Gastroesophageal sphincter (tissue), 4 donors: Measurements from ENCODE around the gene NID2. TPM values are rescaled to one million over a fixed set of nuclear protein-coding genes. Genes with fewer than 3 reads are reported as not detected.
A peak's percentile ranks its signal among the peaks of the same experiment; 100 is the strongest.

Experiments used
- ATAC-seq: fragments of 150-250 bp; one replicate; pipeline ENCODE4 v1.9.1; 2016; ENCODE audit warnings: mild to moderate bottlenecking, moderate library complexity
- H3K27ac ChIP-seq, 4 donors: fragments of 200-600 bp; sonication (generic) in 3 of 4; 1 replicate in 3 of 4; 2 replicates in 1 of 4; pipeline ENCODE4 v1.5.1; 2016 to 2019
- H3K27me3 ChIP-seq: fragments of 200-600 bp; sonication (generic); one replicate; pipeline ENCODE4 v1.5.1; 2019
- H3K36me3 ChIP-seq, 2 donors: fragments of 200-600 bp; sonication (generic); one replicate each; pipeline ENCODE4 v1.5.1; 2019; ENCODE audit warnings: control low read depth in 1 of 2
- H3K4me1 ChIP-seq, 3 donors: fragments of 200-600 bp; sonication (generic); 1 replicate in 2 of 3; 2 replicates in 1 of 3; pipeline ENCODE4 v1.5.1; 2016 to 2019; ENCODE audit warnings: control low read depth in 2 of 3
- H3K4me3 ChIP-seq, 2 donors: fragments of 200-600 bp; sonication (generic); one replicate each; pipeline ENCODE4 v1.5.1; 2019; ENCODE audit warnings: mild to moderate bottlenecking in 1 of 2, moderate library complexity in 1 of 2
- H3K9me3 ChIP-seq, 3 donors: fragments of 200-600 bp; sonication (generic); one replicate each; pipeline ENCODE4 v1.5.1; 2017 to 2019; ENCODE audit warnings: control low read depth in 2 of 3
- EP300 ChIP-seq: sonication (generic); formaldehyde crosslinking; IDR thresholded peaks from one replicate; pipeline ENCODE4 v1.6.1; 2017; ENCODE audit warnings: antibody characterized with exemption, mild to moderate bottlenecking
- POLR2A ChIP-seq, 2 donors: fragments of 450-650 bp; IDR thresholded peaks; one replicate each; pipeline ENCODE4 v1.6.1; 2017; ENCODE audit warnings: antibody characterized with exemption in 2 of 2, mild to moderate bottlenecking in 2 of 2, moderate library complexity in 1 of 2
- POLR2AphosphoS5 ChIP-seq: sonication (generic); formaldehyde crosslinking; IDR thresholded peaks from one replicate; pipeline ENCODE4 v1.6.1; 2017; ENCODE audit warnings: antibody characterized with exemption
- WGBS, 2 donors: methylation state at CpG; one replicate each; pipeline ENCODE4 v1.1.5; 2018; ENCODE audit warnings: low coverage in 1 of 2; 5-methylcytosine and 5-hydroxymethylcytosine counted together
- total RNA-seq, 4 donors: library from RNA; depleted of rRNA; stranded (reverse); fragments of >200 nt; gene quantifications; one replicate each; pipeline ENCODE4 v1.1.0, GENCODE V29; 2016
- TF ChIP-seq, protein P1 (sequence below), 4 experiments: fragments of 200-600 bp in 2 of 4; fragments of 450-650 bp in 2 of 4; sonication (generic) in 1 of 4; IDR thresholded peaks; one replicate each; pipeline ENCODE4 v1.5.1; 2017 to 2019; ENCODE audit warnings: antibody characterized with exemption in 4 of 4, mild to moderate bottlenecking in 2 of 4, moderate library complexity in 2 of 4

Gene NID2
- total RNA-seq, 4 donors from 2014 or later: 35.0 to 71.9 (median 63.3) TPM

DNA sequence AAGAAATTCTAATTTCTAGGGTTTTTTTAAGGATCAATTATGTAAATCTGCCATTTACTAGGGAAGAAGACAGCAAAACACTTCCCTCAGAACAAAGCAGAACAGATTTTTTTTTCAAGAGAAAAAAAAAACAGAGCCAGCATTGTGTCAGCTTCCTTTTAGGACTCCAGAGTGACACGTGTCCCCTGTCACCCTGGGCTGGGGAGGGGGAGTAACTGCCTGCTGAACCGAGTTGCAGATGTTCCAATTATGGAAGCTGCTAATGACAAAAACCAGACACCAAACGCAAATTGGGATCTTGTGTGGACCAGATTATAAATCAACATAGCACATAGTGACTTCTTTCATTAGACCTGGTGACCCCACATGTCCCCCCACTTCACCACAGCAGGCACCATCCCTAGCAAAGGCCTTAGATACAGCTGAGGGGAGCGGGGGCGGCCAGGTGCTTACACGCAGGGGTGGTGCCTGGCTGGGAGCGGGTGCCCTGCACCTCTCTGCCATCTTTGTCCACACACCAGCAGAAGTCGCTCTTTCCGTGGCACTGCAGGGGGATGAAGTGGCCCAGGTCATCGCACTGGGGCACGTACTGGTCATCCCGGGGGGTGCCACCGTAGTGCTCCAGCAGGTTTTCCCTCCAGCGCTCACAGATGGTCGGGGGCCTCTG lies 54.1 kb downstream of the NID2 start:
- H3K4me3 ChIP-seq: no peak overlapping the region
- TF ChIP-seq, protein P1, sequence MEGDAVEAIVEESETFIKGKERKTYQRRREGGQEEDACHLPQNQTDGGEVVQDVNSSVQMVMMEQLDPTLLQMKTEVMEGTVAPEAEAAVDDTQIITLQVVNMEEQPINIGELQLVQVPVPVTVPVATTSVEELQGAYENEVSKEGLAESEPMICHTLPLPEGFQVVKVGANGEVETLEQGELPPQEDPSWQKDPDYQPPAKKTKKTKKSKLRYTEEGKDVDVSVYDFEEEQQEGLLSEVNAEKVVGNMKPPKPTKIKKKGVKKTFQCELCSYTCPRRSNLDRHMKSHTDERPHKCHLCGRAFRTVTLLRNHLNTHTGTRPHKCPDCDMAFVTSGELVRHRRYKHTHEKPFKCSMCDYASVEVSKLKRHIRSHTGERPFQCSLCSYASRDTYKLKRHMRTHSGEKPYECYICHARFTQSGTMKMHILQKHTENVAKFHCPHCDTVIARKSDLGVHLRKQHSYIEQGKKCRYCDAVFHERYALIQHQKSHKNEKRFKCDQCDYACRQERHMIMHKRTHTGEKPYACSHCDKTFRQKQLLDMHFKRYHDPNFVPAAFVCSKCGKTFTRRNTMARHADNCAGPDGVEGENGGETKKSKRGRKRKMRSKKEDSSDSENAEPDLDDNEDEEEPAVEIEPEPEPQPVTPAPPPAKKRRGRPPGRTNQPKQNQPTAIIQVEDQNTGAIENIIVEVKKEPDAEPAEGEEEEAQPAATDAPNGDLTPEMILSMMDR (IDR thresholded peaks at IDR 0.05): no peak
- TF ChIP-seq POLR2A (IDR thresholded peaks at IDR 0.05) (no peak), POLR2AphosphoS5 (no peak), EP300 (no peak)
- H3K9me3 ChIP-seq: no peaks in the 10 kb centered on the region
- WGBS, 2 donors: 0 to 17% methylated on average over 1 of the region's 15 CpGs
- peaks cover 0 to 86% of the 10 kb centered on the region in 2 donors for H3K36me3 ChIP-seq
- no peaks in the 10 kb centered on the region for H3K27me3 ChIP-seq
- H3K4me1 ChIP-seq: peaks cover 0 to 49% (median 7%) of the 10 kb centered on the region in 3 donors
- peak overlapping the region in 1 of 4 donors; percentile 4 for H3K27ac ChIP-seq
- no peak for ATAC-seq

DNA sequence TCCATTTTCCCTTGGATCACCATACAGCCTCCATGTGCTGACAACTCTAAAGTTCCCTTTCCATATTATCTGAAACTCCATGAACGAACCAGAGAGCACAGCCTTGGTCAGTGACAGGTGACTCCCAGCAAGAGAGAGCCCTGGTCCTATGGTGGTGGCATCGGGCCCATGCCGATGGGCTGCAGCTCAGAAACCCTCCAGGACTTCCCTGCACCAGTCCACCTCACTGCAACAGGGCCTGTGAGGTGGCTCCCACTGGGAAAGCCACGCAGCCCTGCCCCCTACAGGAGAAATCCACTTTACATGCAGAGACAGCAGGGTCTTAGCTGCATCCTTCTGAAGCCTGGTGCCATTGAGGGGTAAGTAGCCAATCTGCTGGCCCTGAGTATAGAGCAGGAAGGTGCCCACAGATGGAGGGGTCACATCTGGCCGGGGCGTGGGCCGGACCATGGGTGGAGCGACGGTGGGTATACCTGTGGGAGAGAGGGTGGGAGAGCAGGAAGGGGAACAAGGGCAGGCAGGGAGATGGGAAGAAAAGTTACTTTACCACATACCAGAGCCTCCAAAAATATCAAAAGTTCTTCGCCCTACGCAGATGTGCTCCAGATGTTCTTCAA lies 54.8 kb downstream of the NID2 start:
- 74 to 82% methylated on average over 6 to 7 of the region's 11 CpGs for WGBS, 2 donors
- peaks cover 0 to 49% (median 7%) of the 10 kb centered on the region in 3 donors for H3K4me1 ChIP-seq
- peak overlapping the region in 2 of 4 donors; percentile 4 to 11 for H3K27ac ChIP-seq
- no peak for ATAC-seq
- no peaks in the 10 kb centered on the region for H3K27me3 ChIP-seq
- TF ChIP-seq POLR2AphosphoS5: no peak
- TF ChIP-seq EP300: no peak
- TF ChIP-seq, protein P1 (IDR thresholded peaks at IDR 0.05): no peak
- no peak for TF ChIP-seq POLR2A (IDR thresholded peaks at IDR 0.05)
- H3K4me3 ChIP-seq: no peak overlapping the region
- no peaks in the 10 kb centered on the region for H3K9me3 ChIP-seq
- peaks cover 0 to 86% of the 10 kb centered on the region in 2 donors for H3K36me3 ChIP-seq

DNA sequence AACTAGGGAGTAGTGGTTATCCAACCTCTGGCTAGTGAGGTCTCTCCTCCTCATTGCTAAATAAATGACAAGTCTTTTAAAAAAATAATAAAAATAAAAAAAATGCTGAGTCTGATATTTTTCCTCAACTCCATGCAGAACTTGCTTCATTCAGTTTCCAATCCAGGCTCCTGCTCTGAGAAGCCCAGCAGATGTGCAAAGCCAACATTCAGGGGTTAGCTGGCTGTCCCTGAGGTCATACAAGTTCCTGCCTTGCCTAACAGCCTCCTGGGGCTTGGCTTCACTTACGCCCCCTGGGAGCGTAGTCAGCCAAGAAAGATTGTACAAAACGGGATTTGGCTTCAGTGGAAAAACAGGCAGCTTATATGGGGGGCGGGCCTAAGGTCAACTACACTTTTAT lies 56.2 kb downstream of the NID2 start:
- Histone ChIP-seq H3K36me3 (peaks cover 3 to 86% of the 10 kb centered on the region in 2 donors), H3K27ac (peak overlapping the region in 3 of 4 donors; percentile 14 to 51 (median 28)), H3K27me3 (no peaks in the 10 kb centered on the region), H3K9me3 (no peaks in the 10 kb centered on the region), H3K4me1 (peaks cover 0 to 50% (median 7%) of the 10 kb centered on the region in 3 donors), H3K4me3 (no peak overlapping the region)
- 12 to 67% methylated on average over 1 to 2 of the region's 4 CpGs for WGBS, 2 donors
- peak; percentile 78 for ATAC-seq
- TF ChIP-seq POLR2A (IDR thresholded peaks at IDR 0.05) (no peak), POLR2AphosphoS5 (peak; percentile 72)
- TF ChIP-seq, protein P1 (IDR thresholded peaks at IDR 0.05): no peak

GRCh38 chr14:52011523-52011922 lies 57.3 kb downstream of the NID2 start:
- H3K4me3 ChIP-seq: no peak overlapping the region
- peaks cover 0 to 59% (median 7%) of the 10 kb centered on the region in 3 donors for H3K4me1 ChIP-seq
- WGBS, 2 donors: 91 to 93% methylated on average over 7 to 8 of the region's 9 CpGs
- peaks cover 6 to 89% of the 10 kb centered on the region in 2 donors for H3K36me3 ChIP-seq
- TF ChIP-seq EP300 (no peak), POLR2A (IDR thresholded peaks at IDR 0.05) (no peak), POLR2AphosphoS5 (no peak)
- TF ChIP-seq, protein P1 (IDR thresholded peaks at IDR 0.05): no peak
- ATAC-seq: no peak
- no peak overlapping the region for H3K27ac ChIP-seq
- H3K27me3 ChIP-seq: no peaks in the 10 kb centered on the region
- no peaks in the 10 kb centered on the region for H3K9me3 ChIP-seq
